HTR-8/SVneo (cell line): ENCODE results near the gene DNAJB1.

ENCODE experiments used
- DNase-seq: peaks from one replicate; pipeline ENCODE4 v3.0.0; 2011; ENCODE audit warnings: low spot score, mixed read lengths; ENCODE audit not compliant: insufficient read length
- FAIRE-seq: peaks from 2 replicates; lab custom pipeline; 2011; peaks lifted over from hg19 to GRCh38; lab: Jason Lieb, UNC

DNAJB1 gene

GRCh38 chr19:14502334-14503092 is 15.7 kb downstream of the DNAJB1 start:
- no peak for FAIRE-seq

GRCh38 chr19:14497228-14497921 is 20.8 kb downstream of the DNAJB1 start:
- DNase-seq: no peak
- FAIRE-seq: peak; percentile 33

More at GRCh38 chr19:14502334-14503092, 15.7 kb downstream of the DNAJB1 start:
- DNase-seq: no peak

- no peak for FAIRE-seq
- no peak for DNase-seq
Measured at GRCh38 chr19:14496834-14497227, 21.4 kb downstream of the DNAJB1 start.

GRCh38 chr19:14496029-14496833 is 22.0 kb downstream of the DNAJB1 start, which contains the start of gene GIPC1:
Gene GIPC1 (minus strand): TSS chr19:14496127. CDS start chr19:14482976, 13,151 bp downstream.
- peak; percentile 99 for DNase-seq
- peak; percentile 96 for FAIRE-seq

GRCh38 chr19:14495672-14496028 is 22.5 kb downstream of the DNAJB1 start:
- DNase-seq: no peak
- FAIRE-seq: no peak

GRCh38 chr19:14494910-14495671 is 23.1 kb downstream of the DNAJB1 start:
- FAIRE-seq (no peak), DNase-seq (no peak)

- no peak for FAIRE-seq
- no peak for DNase-seq
Measured at GRCh38 chr19:14494411-14494810, 23.8 kb downstream of the DNAJB1 start.

- no peak for FAIRE-seq
- no peak for DNase-seq
Measured at GRCh38 chr19:14492756-14493337, 25.4 kb downstream of the DNAJB1 start.

- FAIRE-seq (no peak), DNase-seq (no peak)
Measured at GRCh38 chr19:14487370-14488125, 30.6 kb downstream of the DNAJB1 start.

- DNase-seq (no peak), FAIRE-seq (peak; percentile 13)
Measured at GRCh38 chr19:14482172-14482941, 35.8 kb downstream of the DNAJB1 start.

GRCh38 chr19:14480700-14481079 is 37.5 kb downstream of the DNAJB1 start:
- no peak for DNase-seq
- FAIRE-seq: no peak

- no peak for DNase-seq
- FAIRE-seq: peak; percentile 4
Measured at GRCh38 chr19:14479975-14480699, 38.1 kb downstream of the DNAJB1 start.

- DNase-seq (no peak), FAIRE-seq (no peak)
Measured at GRCh38 chr19:14479309-14479974, 38.8 kb downstream of the DNAJB1 start.

GRCh38 chr19:14478113-14478545 is 40.1 kb downstream of the DNAJB1 start:
- DNase-seq (no peak), FAIRE-seq (no peak)

GRCh38 chr19:14477418-14478112 is 40.6 kb downstream of the DNAJB1 start:
- DNase-seq (no peak), FAIRE-seq (no peak)

- no peak for DNase-seq
Measured at GRCh38 chr19:14476673-14477401, 41.4 kb downstream of the DNAJB1 start.

More at GRCh38 chr19:14476673-14477401, 41.4 kb downstream of the DNAJB1 start:
- peak; percentile 82 for FAIRE-seq
